Omental fat pad (tissue), 4 donors: ENCODE measurements around the gene PHIP. TPM values are rescaled to one million over a fixed set of nuclear protein-coding genes. Genes with fewer than 3 reads are reported as not detected.

Experiments used
- ATAC-seq: fragments of 150-250 bp; one replicate; pipeline ENCODE4 v1.9.1; 2016; ENCODE audit warnings: mild to moderate bottlenecking, moderate library complexity; ENCODE audit not compliant: low FRiP score
- DNase-seq: peaks from one replicate; pipeline ENCODE4 v3.0.0-alpha.2; 2019; ENCODE audit warnings: low spot score
- CTCF ChIP-seq, 3 donors: fragments of 450-650 bp; IDR thresholded peaks; one replicate each; pipeline ENCODE4 v1.5.1; 2016 to 2017; ENCODE audit warnings: antibody characterized with exemption in 3 of 3, mild to moderate bottlenecking in 3 of 3, moderate library complexity in 2 of 3
- total RNA-seq, 4 donors: library from RNA; depleted of rRNA; stranded (reverse); fragments of >200 nt; gene quantifications; one replicate each; pipeline ENCODE4 v1.1.0, GENCODE V29; 2016

Gene PHIP
- 10 to 100 TPM; 18.0 to 43.3 (median 23.9) TPM for total RNA-seq

DNA sequence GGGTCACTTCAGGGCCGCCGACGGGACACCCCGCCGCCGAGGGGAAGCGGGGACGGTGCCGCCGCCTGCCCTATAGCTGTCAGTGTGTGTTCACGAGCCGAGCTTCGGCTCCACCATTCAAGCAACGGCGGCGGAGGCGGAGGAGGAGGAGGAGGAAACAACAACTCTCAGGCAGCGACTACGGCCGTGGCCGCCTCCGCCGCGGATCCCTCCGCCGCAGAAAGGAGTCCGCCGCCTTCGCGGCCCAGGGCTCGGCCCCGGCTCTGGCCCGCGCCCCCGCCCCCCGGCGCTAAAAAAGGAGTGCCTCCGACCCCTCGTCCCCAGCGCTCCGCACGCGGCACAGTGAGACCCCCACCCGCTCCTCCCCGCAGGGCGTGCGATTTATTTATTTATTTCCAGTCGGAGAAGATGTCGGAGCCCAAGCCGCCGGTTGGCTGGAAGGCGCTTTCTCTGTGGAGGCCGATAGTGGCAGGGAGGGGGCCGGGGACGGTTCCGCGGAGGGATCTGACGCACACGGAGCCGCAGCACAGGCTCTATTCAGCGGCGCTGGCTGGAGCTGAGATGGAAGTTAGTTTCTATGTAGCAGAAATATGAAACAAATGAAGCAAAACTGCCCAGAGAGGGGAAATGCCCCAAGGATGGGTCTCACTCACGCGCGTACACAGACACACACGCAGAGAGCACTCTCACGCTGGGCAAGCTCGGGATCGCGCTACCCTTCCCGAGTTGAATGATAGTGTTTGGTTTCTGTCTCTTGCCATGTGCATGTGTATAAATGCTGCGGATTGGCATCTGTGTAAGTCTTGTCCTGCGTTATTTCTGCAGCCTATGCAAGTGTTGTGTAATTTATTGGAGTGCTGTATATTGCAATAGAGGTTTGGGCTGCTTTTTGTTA, at the start of gene PHIP:
Gene PHIP (minus strand): TSS at position 180 of the 895 bp plus-strand sequence. CDS start 186 bp downstream, outside the sequence.
- TF ChIP-seq CTCF (IDR thresholded peaks at IDR 0.05): no peak
- DNase-seq (peak; percentile 68), ATAC-seq (peak; percentile 92)

DNA sequence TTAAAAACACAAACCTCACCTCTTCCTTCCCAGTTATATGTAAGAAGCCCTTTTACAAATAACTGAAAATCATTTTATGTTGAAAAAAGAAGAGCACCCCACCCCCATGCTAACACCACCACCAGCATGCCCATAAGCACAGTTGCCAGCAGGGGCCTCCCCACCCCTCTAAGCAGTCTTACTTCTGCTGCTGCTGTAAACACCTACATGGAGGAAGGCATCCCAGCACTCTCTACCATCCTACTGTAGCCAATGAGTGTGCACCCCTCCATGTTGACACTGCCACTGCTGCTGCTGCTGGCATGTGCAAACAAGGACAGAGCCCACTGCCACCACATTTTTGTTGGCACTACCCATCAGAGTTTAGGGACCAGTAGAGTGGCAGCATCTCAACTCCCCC, 49.6 kb upstream of the PHIP start:
- TF ChIP-seq CTCF (IDR thresholded peaks at IDR 0.05): no peak
- DNase-seq: no peak
- no peak for ATAC-seq

DNA sequence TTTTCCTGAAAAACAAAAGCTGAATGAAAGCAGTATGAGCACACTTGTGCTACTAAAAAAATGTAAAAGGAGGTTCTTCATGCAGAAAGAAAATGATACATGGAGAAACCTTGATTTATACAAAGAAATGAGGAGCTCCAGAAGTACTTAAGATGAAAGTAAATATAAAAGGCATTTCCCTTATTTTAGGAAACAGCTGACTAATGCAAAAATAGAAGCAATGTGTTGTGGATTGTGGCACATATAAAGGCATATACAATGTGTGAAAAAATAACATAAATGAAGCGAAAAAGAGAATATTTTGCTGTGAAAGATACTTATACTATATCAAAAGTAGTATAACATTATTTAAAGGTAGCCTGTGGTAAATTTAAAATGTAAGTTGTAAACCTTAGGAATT, 41.2 kb upstream of the PHIP start:
- no peak for ATAC-seq
- TF ChIP-seq CTCF (IDR thresholded peaks at IDR 0.05): no peak
- no peak for DNase-seq

GRCh38 chr6:79117752-79118151, 39.7 kb upstream of the PHIP start:
- no peak for DNase-seq
- no peak for TF ChIP-seq CTCF (IDR thresholded peaks at IDR 0.05)

DNA sequence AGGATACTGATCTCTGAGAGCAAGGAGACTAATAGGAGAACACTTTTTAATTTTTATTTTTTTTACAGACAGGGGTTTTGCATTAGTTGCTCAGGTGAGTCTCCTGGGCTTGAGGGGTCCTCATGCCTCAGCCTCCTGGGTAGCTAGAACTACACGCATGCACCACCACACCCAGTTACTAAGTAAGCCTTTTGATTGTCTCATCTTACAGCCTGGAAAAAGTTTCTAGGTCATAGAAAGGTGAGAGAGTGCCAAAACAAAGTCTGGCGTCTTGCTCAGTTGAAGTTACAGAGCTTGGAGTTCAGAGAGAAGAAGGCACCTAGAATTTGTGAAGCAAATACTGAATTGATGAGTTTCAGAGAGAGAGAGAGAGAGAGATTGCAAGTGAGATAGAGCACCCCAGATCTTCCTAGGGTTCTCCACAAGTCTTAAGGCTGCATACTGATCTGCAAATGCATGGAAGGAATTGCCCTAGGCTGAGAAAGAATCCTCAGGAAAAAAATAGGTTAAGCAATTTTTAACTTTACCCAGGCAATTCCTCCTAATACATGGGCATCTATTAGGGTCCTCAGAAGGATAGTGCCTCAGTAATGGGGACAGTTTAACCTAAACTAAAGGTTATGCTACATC, 37.6 kb upstream of the PHIP start:
- ATAC-seq (no peak), DNase-seq (no peak)
- TF ChIP-seq CTCF (IDR thresholded peaks at IDR 0.05): no peak

More at GRCh38 chr6:79117752-79118151, 39.7 kb upstream of the PHIP start:
- no peak for ATAC-seq

DNA sequence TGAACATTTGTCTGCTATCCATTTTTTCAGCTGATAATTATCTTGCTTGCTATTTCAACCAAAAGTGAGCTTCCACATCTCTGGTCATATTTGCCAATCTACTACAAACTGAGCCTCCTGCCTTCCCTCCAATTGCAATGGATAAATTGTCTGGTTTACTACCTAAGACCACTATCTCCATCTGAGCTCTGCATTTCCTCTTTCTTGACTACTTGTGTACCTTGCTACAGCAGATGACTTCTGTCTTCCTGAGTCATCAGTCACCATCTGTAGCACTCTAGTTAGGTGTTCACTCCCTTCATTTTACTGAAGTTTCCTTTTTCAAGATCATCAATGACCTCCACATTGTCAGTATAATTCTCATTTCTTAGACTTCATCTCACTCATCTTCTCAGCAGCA, 33.5 kb upstream of the PHIP start:
- no peak for TF ChIP-seq CTCF (IDR thresholded peaks at IDR 0.05)
- DNase-seq (no peak), ATAC-seq (no peak)
